NCI-H2171 treated with DMSO at 0.1 percent for 48 hours (cell line): Measurements from ENCODE around the gene NUCB1.

ENCODE experiments used
- DNase-seq: peaks from one replicate; lab custom pipeline; 2025; lab: John Stamatoyannopoulos, UW

The NUCB1 gene

DNA sequence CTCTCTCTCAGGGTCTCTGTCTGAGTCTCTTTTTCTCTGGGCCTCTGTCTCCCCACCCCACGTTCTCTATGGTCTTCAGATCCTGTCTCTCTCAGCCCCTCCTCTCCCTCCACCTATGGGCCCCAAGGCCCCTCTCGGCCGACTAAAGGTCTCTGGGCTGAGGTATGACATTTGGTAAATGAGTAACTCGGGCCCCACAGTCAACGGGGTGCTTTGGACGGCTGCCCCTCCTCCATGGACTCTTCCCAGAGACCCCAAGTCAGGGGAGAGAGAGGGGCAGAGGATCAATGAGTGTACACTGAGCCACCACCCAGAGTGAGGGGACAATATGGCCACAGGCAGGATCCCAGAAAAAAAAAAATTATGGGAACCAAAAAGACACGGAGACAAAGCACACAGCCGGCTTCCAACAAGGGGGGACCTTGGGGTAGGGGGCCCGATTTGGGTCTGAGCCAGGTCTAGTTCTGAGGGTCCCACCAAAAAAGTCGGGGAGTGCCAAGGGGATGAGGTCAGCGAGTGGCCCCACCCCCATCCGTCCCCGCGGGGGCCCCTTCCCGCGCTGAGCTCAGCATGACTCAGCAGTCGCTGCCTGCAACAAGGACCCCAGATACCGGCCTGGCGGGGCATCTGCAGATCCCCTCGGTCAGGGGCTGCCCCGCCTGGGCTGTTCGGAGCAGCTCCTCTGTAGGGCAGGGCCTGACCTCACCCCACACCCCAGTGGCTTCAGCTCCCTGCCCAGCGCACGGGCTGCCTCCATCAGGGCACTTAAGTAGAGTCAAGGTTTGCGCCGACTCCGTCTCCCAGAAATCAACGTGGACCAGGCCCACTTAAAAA is 63.5 kb downstream of the NUCB1 start:
- peak; percentile 57 for DNase-seq

DNA sequence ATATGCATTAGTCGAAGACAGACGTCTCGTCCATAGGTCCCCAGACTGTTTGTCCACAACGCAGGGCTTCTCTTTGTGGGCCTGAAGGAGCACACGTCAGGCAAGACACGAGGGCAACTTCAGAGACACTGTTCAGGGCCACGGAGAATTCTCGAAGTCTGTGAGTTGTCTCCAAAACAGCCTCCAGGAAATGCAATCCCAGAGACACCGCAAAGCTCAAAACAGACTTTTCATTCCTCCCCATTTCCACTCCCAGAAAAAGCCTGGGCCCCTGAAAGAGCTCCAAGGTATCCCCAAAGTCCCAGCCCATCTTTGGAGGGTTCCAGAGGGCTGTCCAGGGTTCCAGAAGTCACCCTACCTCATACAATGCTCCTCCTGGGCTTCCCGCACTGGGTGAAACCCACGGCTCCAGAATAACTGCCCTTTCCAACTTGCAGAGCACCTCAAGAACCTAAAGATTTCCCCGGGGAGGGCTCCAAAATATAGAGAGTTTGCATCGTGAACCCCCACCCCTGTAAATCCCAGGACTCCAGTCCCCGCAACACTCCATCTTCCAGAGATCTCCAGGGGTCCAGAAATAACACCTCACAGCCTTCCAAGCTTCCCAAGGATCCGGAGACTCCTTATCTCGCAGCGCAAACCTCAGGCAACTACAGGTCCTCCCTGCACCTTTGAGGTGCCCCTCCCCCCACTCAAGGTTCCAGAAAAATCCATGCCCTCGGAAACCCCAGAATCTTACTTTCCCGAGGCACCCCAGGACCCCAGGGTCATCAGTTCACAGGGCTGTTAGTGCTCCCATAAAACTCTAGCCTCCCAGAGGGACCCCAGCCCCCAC is 64.3 kb downstream of the NUCB1 start:
- DNase-seq: peak; percentile 42

GRCh38 chr19:48965040-48965805 is 65.1 kb downstream of the NUCB1 start, which contains the start of gene FTL:
Gene FTL (plus strand): TSS chr19:48965309. CDS start chr19:48965508, 199 bp downstream.
- peak; percentile 93 for DNase-seq

DNA sequence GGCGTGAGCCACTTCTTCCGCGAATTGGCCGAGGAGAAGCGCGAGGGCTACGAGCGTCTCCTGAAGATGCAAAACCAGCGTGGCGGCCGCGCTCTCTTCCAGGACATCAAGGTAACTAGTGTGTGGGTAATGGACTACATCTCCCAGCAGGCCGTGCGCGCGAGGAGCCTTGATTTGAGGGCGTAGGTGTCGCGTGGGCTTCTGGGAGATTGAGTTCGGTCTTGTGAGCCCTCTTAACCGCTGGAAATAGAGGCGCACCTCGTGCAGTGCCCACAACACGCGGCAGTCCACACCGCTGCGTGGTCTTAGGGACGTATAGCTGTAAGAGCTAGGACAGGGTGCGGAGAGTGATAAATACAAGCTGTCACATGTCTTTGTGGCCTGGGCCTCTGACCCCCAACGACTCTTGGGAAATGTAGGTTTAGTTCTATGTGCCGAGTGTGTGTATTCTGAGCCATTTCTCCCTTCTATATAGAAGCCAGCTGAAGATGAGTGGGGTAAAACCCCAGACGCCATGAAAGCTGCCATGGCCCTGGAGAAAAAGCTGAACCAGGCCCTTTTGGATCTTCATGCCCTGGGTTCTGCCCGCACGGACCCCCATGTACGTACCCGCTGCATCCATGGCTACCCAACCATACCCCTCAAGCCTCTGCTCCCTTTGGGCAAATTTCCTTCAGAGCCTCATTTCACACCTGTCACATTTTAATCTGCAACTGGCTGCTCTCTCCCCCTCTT is 65.9 kb downstream of the NUCB1 start:
- DNase-seq: peak; percentile 83

DNA sequence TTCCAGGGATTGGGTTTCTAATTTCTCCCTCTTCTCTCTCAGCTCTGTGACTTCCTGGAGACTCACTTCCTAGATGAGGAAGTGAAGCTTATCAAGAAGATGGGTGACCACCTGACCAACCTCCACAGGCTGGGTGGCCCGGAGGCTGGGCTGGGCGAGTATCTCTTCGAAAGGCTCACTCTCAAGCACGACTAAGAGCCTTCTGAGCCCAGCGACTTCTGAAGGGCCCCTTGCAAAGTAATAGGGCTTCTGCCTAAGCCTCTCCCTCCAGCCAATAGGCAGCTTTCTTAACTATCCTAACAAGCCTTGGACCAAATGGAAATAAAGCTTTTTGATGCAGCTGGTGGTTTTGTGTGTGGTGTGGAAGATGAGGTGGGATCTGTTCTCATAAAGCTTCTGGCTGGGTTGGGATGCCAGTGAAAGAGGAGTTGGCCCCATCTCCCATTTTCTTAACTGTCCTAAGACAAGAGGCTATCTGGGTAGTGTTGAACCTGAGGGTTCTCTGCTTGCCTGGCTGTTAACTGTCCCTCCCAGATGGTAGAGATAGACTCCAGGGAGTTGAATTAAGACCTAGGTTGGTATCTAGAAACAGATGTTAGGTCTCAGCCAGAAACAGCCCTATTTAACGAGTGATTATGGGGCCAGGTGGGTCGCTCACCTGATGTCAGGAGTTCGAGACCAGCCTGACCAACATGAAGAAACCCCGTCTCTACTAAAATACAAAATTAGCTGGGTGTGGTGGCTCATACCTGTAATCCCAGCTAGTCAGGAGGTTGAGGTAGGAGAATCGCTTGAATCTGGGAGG is 66.6 kb downstream of the NUCB1 start:
- DNase-seq: peak; percentile 30

DNA sequence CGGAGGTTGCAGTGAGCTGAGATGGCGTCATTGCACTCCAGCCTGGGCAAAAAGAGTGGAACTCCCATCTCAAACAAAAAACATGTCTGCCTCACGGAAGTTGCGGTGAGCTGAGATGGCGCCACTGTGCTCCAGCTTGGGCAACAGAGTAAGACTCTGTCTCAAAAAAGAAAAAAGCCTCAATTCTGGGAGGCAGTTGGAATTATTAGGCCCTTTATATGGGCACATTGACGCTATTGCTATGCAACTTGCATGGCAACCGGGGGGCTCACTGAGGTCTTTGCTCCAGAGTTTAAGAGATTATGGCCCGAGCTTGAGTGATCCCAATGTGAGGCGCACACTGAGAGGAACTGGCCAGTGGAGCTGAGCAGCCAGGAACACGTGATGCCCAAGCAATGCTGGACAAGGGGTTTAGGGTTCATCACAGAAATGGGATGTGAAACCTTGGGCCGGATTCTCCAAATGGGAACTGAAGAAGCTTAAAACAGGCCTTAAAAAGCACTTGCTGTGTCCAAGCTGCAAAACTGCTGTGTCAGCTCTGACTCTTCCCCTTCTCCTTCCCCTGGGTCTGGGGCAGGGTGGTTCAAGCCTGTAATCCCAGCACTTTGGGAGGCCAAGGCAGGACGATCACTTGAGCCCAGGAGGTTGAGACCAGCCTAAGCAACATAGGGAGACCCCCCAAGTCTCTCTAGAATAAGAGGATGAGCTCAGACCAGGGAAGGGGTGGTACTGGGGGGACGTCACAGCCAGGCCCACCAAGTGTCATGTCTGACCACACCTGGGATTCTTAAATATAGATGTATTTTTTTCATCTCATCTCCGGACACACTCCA is 67.5 kb downstream of the NUCB1 start:
- DNase-seq: no peak

GRCh38 chr19:48968179-48968661 is 68.1 kb downstream of the NUCB1 start:
- DNase-seq: peak; percentile 9

DNA sequence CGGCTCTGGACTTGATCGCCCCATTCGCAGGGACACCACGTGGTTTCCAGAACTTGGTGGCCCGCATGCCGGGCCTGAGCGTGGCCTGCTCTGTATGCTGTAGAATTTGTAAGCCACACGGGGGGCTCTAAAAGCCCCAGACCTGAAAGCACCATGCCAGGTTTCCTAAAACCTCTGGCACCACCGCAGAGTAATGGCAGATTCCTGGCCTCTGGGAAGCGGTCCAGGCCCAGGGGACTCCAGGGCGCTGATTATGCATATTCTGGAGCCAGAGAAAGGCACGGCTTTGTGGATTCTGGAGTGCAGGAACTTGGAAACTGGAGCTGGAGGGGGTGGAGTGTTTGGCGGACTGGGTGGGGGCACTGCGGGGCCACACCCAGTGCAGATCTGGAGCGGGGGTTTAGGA is 68.7 kb downstream of the NUCB1 start:
- no peak for DNase-seq

- DNase-seq: peak; percentile 16
Observed at GRCh38 chr19:48969276-48970138, 69.4 kb downstream of the NUCB1 start.

GRCh38 chr19:48970139-48970766 is 70.1 kb downstream of the NUCB1 start:
- no peak for DNase-seq

DNA sequence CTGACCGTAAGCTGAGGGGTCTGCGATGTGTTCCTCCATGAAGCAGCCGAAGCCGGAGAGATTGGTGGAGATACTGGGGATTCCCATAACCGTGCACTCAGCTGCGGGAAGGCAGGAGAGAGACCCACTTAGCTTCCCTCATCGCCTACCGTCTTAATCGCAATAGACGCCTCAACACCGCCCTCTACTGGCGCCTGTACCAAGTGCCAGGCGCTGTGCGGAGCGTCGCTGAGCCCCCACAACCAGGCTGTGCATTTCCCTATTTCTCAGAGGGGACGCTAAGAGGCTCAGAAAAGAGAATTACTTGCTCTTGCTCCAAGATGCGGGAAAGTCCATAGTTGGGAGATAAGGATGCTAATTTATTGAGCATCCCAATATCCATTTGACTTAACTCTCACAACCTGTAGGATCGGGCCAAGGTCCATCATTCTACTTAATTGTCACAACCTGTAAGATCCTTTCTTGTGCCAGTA is 70.8 kb downstream of the NUCB1 start:
- peak; percentile 64 for DNase-seq
